ENCODE data around the gene TNFSF10. TPM values are rescaled to one million over a fixed set of nuclear protein-coding genes. Genes with fewer than 3 reads are reported as not detected.
A peak's percentile ranks its signal among the peaks of the same experiment; 100 is the strongest.
"Not testable (repeated sequence)": the region's sequence is repeated elsewhere in the genome, so short reads cannot be mapped to it uniquely, and the experiment has no call there.

TNFSF10 gene
- 69.1 and 91.1 TPM in 2 replicates for total RNA-seq

GRCh38 chr3:172522871-172523818, at the start of gene TNFSF10:
Gene TNFSF10, minus strand, starts transcription at chr3:172523430. Its CDS starts 46 bp downstream, at chr3:172523384.
- peak; percentile 68 to 76 for DNase-seq (ENCODE audit: low read depth in 2 of 2)

- DNase-seq (ENCODE audit: low read depth in 2 of 2): no peak
Measured at GRCh38 chr3:172569128-172570008, 46.1 kb upstream of the TNFSF10 start.

- DNase-seq (ENCODE audit: low read depth in 2 of 2): no peak
Measured at GRCh38 chr3:172568701-172569100, 45.5 kb upstream of the TNFSF10 start.

GRCh38 chr3:172566785-172567184, 43.6 kb upstream of the TNFSF10 start:
- DNase-seq (ENCODE audit: low read depth in 2 of 2): not testable (repeated sequence)

- DNase-seq (ENCODE audit: low read depth in 2 of 2): no peak
Measured at GRCh38 chr3:172564499-172564898, 41.3 kb upstream of the TNFSF10 start.

GRCh38 chr3:172562871-172563865, 39.9 kb upstream of the TNFSF10 start:
- DNase-seq (ENCODE audit: low read depth in 2 of 2): peak; percentile 60 to 88

GRCh38 chr3:172561897-172562640, 38.8 kb upstream of the TNFSF10 start:
- peak in 1 of 2 donors; percentile 10 for DNase-seq (ENCODE audit: low read depth in 2 of 2)

- no peak for DNase-seq (ENCODE audit: low read depth in 2 of 2)
Measured at GRCh38 chr3:172560586-172560985, 37.4 kb upstream of the TNFSF10 start.

- DNase-seq (ENCODE audit: low read depth in 2 of 2): no peak
Measured at GRCh38 chr3:172560026-172560425, 36.8 kb upstream of the TNFSF10 start.

- no peak for DNase-seq (ENCODE audit: low read depth in 2 of 2)
Measured at GRCh38 chr3:172559020-172559419, 35.8 kb upstream of the TNFSF10 start.

- DNase-seq (ENCODE audit: low read depth in 2 of 2): no peak
Measured at GRCh38 chr3:172557515-172558220, 34.4 kb upstream of the TNFSF10 start.

- DNase-seq (ENCODE audit: low read depth in 2 of 2): no peak
Measured at GRCh38 chr3:172553526-172554252, 30.5 kb upstream of the TNFSF10 start.

GRCh38 chr3:172552607-172553006, 29.4 kb upstream of the TNFSF10 start:
- no peak for DNase-seq (ENCODE audit: low read depth in 2 of 2)

GRCh38 chr3:172551874-172552273, 28.6 kb upstream of the TNFSF10 start:
- DNase-seq (ENCODE audit: low read depth in 2 of 2): no peak

GRCh38 chr3:172550347-172550943, 27.2 kb upstream of the TNFSF10 start:
- peak in 1 of 2 donors; percentile 37 for DNase-seq (ENCODE audit: low read depth in 2 of 2)

- no peak for DNase-seq (ENCODE audit: low read depth in 2 of 2)
Measured at GRCh38 chr3:172549144-172549543, 25.9 kb upstream of the TNFSF10 start.

GRCh38 chr3:172546628-172547214, 23.5 kb upstream of the TNFSF10 start:
- DNase-seq (ENCODE audit: low read depth in 2 of 2): peak in 1 of 2 donors; percentile 52

GRCh38 chr3:172546105-172546504, 22.9 kb upstream of the TNFSF10 start:
- DNase-seq (ENCODE audit: low read depth in 2 of 2): no peak

Measured in lung microvascular endothelial cell (primary cell).